Muscle of leg (tissue), 11 donors: ENCODE data around the gene SPTBN4. TPM values are rescaled to one million over a fixed set of nuclear protein-coding genes. Genes with fewer than 3 reads are reported as not detected.

Source experiments
- DNase-seq: peaks from one replicate; pipeline ENCODE4 v3.0.0; 2013
- H3K27ac ChIP-seq: one replicate; pipeline ENCODE4 v1.5.1; 2013; ENCODE audit warnings: mild to moderate bottlenecking, low read length, control low read depth
- H3K27me3 ChIP-seq: one replicate; pipeline ENCODE4 v1.6.1; 2013; ENCODE audit warnings: low read length; ENCODE audit not compliant: control insufficient read depth, insufficient read depth
- H3K36me3 ChIP-seq: one replicate; pipeline ENCODE4 v1.6.1; 2013; ENCODE audit warnings: low read length; ENCODE audit not compliant: control insufficient read depth, insufficient read depth
- H3K4me1 ChIP-seq: one replicate; pipeline ENCODE4 v1.6.1; 2013; ENCODE audit warnings: low read length; ENCODE audit not compliant: control insufficient read depth, insufficient read depth
- H3K4me3 ChIP-seq: one replicate; pipeline ENCODE4 v1.5.1; 2013; ENCODE audit warnings: low read length, control low read depth
- H3K9me3 ChIP-seq: replicated peaks from 2 replicates; pipeline ENCODE4 v1.6.1; 2013; ENCODE audit warnings: low read depth, low read length; ENCODE audit not compliant: control insufficient read depth
- WGBS: methylation state at CpG from one replicate; pipeline ENCODE4 v1.1.5; 2013; ENCODE audit warnings: missing lambda C conversion rate; ENCODE audit not compliant: insufficient coverage; 5-methylcytosine and 5-hydroxymethylcytosine counted together
- polyA plus RNA-seq, 8 donors: library from polyadenylated mRNA; unstranded; fragments of 120-200 nt; gene quantifications; one replicate each; pipeline versions ENCODE4 v1.2.1 to v1.2.3, GENCODE V29; 2013; ENCODE audit warnings: inconsistent platforms in 1 of 8, low replicate concordance in 1 of 8; ENCODE audit not compliant: insufficient read length in 8 of 8, insufficient read depth in 1 of 8
- total RNA-seq: library from RNA; stranded (reverse); fragments of 120-200 nt; gene quantifications from one replicate; pipeline ENCODE4 v1.2.4, GENCODE V29; 2013

Gene SPTBN4
- total and polyA plus RNA-seq, 9 donors, result 0.23 to 0.73 (median 0.43) TPM

DNA sequence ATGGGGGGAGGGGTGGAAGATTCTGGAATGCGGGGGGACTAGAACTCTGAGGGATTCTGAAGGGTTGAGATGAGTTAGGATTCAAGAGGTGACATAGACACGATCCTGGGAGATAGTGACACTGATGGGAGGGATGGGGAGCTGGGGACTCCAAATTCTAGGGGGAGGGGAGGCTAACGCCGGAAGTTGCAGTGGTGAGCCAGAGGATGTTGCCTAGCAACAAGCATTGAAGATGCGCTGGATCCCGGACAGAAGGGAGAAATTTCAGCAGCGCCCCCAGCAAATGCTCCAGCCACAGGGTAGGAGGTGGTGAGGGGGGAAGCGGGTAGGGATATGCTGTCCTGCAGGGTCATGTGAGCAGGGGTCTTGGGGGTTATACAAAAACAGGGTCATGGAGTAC is 127.5 kb downstream of the SPTBN4 start:
- H3K27me3 ChIP-seq, result peaks cover 32% of the 10 kb centered on the region
- no peaks in the 10 kb centered on the region for H3K9me3 ChIP-seq
- WGBS, result 30% methylated on average over 8 of the region's 8 CpGs
- no peak overlapping the region for H3K27ac ChIP-seq
- DNase-seq, result no peak
- H3K4me1 ChIP-seq, result peaks cover 25% of the 10 kb centered on the region
- no peak overlapping the region for H3K4me3 ChIP-seq
- H3K36me3 ChIP-seq, result no peaks in the 10 kb centered on the region

DNA sequence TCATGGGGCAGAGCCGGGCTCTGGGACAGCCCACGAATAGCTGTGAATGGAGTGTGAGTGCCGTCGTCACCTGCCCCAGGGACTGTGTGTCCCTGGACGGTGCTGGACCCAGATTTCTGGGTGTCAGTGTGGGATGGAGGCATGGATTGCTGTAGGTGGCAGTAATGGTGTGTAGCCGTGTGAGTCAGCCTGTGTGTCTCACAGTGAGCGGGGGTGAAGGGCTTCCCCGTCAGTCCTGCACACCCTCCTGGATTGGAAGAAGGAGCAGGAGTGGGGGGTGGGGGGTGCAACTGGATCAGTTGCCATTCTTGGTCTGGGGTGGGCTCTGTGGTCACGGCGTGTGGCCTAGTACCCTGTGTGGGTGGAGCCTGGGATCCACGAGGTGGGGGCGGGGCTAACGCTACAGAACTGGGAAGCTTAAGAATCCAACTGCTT is 127.9 kb downstream of the SPTBN4 start:
- no peak for DNase-seq
- 22% methylated on average over 13 of the region's 13 CpGs for WGBS
- Histone ChIP-seq H3K36me3 (no peaks in the 10 kb centered on the region), H3K9me3 (no peaks in the 10 kb centered on the region), H3K4me1 (peaks cover 29% of the 10 kb centered on the region), H3K27ac (no peak overlapping the region), H3K4me3 (no peak overlapping the region), H3K27me3 (peaks cover 36% of the 10 kb centered on the region)

DNA sequence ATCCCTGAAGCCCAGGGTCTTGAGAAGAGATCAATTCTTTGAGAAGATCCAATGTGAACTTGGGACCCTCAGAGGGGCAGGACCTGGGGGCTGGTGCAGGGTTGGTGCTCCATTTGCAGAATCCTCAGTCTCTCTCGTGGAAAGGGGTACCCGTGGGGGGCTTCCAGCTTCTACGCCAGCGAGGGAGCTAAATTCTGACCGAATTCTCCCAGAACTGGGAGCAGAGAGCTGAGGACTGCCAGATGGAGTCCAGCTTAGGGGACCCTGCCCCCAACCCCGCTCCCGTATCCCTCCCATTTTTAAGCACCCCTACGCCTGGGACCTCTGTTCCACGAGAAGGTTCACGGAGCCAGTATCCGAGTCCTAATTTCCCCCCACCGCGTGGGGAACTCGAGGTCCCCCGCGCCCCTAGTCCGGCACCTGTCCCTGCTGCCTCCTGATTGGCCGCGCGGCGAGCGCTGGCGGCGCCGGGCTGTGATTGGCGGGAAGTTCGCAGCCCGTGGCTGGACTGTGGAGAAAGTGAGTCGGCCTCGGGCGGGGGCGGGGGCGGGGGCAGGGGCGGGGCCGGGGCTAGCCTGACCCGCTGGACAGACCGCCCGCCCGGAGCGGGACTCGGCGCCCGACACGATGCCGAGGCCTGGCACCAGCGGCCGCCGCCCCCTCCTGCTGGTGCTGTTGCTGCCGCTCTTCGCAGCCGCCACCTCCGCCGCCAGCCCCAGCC is 130.0 kb downstream of the SPTBN4 start:
- peaks cover 53% of the 10 kb centered on the region for H3K27me3 ChIP-seq
- peak; percentile 84 for DNase-seq

DNA sequence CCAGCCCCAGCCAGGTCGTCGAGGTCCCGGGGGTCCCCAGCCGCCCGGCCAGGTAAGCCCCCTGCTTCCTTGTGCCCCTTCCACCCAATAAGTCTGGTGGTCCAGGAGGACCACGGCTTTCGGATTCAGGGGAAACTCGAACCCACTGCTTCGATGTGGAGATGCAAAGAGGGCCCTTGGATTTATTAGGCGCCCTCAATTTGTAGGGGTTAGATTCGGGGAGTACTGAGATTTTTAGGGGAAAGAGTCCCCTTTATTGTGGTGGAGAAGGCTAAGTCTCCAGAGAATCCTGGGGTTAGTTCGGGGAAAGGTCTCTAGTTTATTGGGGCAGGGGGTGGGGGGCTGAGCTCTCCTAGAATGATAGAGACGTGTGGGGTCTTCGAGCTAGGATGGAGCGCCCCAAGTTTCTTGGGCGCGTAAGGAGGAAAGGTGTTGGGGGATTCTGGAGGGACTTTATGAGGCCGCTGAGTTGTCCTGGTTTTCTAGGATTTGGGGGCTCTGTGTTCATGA is 130.6 kb downstream of the SPTBN4 start:
- Histone ChIP-seq H3K9me3 (no peaks in the 10 kb centered on the region), H3K4me1 (peaks cover 51% of the 10 kb centered on the region), H3K27me3 (peaks cover 57% of the 10 kb centered on the region), H3K27ac (peak overlapping the region; percentile 79), H3K4me3 (peak overlapping the region; percentile 41), H3K36me3 (no peaks in the 10 kb centered on the region)
- 4% methylated on average over 17 of the region's 18 CpGs for WGBS
- DNase-seq, result no peak

More for the DNA sequence above, 130.0 kb downstream of the SPTBN4 start:
- no peaks in the 10 kb centered on the region for H3K9me3 ChIP-seq
- H3K4me1 ChIP-seq, result peaks cover 45% of the 10 kb centered on the region
- H3K36me3 ChIP-seq, result no peaks in the 10 kb centered on the region
- 4% methylated on average over 41 of the region's 53 CpGs for WGBS
- peak overlapping the region; percentile 79 for H3K27ac ChIP-seq
- peak overlapping the region; percentile 41 for H3K4me3 ChIP-seq

DNA sequence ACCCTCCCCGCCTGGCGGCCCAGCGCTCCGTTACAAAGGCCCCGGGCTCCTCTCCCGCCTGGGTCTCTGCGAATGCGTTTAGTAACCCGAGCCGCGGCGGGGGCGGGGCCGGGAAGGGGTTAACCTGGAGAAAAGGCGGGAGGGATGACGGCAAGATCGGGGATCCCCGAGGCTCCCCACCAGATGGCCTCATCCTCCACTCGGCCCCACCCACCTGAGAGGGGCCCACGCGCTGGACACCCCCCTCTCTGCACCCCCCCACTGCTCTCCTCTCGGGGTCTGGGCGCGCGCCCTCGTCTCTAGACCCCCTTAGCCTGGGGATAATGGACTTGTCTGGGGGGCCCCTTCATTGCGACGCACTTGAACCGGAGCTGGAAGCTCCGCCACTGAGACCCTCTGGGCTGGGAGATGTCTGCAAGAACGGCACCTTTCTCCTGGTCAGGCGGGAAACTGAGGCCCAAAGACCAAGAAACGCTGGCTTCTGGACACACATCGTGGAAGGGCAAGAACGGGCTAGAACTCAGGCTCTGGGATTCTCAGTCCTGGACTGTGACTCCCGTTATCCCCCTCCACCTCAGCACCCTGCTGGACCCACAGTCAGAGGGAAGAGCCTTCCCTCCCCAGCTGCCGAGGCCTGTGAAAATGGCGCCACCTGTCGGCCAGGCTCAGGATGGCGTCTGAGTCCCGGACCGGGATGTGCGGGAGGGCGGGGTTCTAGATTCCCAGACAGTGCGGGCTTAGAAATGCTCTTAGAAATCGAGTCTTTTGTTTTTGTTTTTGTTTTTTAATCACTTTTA is 131.5 kb downstream of the SPTBN4 start:
- H3K9me3 ChIP-seq, result no peaks in the 10 kb centered on the region
- H3K27ac ChIP-seq, result peak overlapping the region; percentile 86
- DNase-seq, result peak; percentile 96
- WGBS, result 0% methylated on average over 10 of the region's 46 CpGs
- H3K27me3 ChIP-seq, result peaks cover 62% of the 10 kb centered on the region
- peaks cover 61% of the 10 kb centered on the region for H3K4me1 ChIP-seq
- H3K4me3 ChIP-seq, result peak overlapping the region; percentile 36
- H3K36me3 ChIP-seq, result no peaks in the 10 kb centered on the region

DNA sequence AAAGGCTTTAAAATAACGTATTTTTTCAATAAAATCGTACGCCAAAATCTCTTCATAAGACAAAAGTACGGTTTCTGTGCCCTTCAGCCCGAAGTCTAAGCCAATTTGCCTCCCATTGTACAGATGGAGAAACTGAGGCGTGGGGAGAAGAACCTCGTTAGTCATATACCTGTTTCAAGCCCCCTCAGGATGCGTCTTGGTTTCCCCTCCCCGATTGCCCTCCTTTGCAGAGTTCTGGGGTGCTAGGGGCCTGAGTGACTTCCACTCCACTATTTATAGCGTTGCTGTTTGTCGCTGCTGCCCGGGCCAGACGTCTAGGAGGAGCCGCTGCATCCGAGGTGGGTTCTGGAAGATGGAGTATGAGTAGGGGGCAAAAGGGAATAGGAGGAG is 132.1 kb downstream of the SPTBN4 start:
- peaks cover 66% of the 10 kb centered on the region for H3K4me1 ChIP-seq
- H3K9me3 ChIP-seq, result no peaks in the 10 kb centered on the region
- peak overlapping the region; percentile 11 for H3K27ac ChIP-seq
- H3K36me3 ChIP-seq, result no peaks in the 10 kb centered on the region
- H3K27me3 ChIP-seq, result peaks cover 63% of the 10 kb centered on the region
- DNase-seq, result no peak
- H3K4me3 ChIP-seq, result no peak overlapping the region
- 4% methylated on average over 4 of the region's 15 CpGs for WGBS

DNA sequence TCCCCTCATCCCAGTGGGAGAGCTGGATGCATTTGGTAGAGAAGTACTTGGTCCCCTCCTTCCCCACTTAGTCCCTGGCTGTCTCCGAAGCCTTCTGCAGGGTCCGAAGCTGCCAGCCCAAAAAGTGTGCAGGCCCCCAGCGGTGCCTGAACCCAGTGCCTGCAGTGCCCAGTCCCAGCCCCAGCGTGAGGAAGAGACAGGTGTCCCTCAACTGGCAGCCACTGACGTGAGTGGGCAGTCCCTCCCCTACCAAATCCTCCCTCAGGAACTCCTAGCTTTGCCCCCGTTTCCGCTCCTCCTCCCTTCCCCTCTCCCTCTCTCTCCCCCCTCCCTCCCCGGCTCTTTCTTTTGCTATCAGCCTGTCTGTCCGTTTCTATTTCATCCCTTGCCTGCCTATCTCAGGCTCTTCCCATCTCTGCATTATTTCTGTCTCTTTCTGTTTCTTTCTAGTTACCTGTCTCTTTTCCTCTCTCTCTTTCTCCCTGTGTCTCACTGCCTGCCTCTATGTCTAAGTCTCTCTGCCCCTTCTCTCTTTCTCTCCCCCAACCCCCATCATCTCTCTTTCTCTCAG is 132.6 kb downstream of the SPTBN4 start:
- Histone ChIP-seq H3K27ac (peak overlapping the region; percentile 76), H3K4me1 (peaks cover 71% of the 10 kb centered on the region), H3K36me3 (no peaks in the 10 kb centered on the region), H3K9me3 (no peaks in the 10 kb centered on the region), H3K4me3 (no peak overlapping the region), H3K27me3 (peaks cover 64% of the 10 kb centered on the region)
- DNase-seq, result peak; percentile 57
- whole genome bisulfite sequencing, result 19% methylated on average over 9 of the region's 9 CpGs

DNA sequence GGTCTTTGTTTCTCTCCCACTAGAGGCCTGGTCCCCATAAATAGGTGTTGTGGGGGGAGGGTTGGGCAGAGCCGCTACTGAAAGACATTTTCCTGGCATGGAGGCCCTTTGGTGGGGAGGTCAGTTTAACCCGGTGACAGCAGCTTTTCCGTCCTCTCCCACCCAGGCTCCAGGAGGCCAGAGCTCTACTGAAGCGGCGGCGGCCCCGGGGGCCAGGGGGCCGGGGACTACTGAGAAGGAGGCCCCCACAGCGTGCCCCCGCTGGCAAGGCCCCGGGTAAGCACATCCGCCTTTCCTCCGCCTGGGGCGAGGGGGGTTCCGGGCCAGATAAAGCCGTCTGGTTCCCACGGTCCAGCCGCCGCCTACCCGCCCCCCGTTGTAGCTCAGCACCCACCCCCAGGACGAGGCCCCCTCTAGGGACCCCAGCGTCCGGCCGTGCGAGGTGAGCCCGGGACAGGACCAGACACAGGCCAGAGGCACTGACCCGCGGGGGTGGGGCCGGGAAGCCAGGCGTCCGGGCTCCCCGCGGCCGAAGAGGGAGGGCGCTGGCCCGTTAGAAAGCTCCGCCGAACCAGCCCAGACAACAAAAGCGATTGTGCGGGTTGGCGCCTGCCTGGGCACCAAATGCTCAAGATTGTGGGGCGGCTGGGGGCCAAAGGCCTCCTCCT is 133.2 kb downstream of the SPTBN4 start:
- Histone ChIP-seq H3K4me1 (peaks cover 78% of the 10 kb centered on the region), H3K36me3 (no peaks in the 10 kb centered on the region), H3K9me3 (no peaks in the 10 kb centered on the region), H3K4me3 (no peak overlapping the region), H3K27me3 (peaks cover 69% of the 10 kb centered on the region), H3K27ac (peak overlapping the region; percentile 76)
- peak; percentile 54 for DNase-seq
- 10% methylated on average over 37 of the region's 43 CpGs for WGBS

DNA sequence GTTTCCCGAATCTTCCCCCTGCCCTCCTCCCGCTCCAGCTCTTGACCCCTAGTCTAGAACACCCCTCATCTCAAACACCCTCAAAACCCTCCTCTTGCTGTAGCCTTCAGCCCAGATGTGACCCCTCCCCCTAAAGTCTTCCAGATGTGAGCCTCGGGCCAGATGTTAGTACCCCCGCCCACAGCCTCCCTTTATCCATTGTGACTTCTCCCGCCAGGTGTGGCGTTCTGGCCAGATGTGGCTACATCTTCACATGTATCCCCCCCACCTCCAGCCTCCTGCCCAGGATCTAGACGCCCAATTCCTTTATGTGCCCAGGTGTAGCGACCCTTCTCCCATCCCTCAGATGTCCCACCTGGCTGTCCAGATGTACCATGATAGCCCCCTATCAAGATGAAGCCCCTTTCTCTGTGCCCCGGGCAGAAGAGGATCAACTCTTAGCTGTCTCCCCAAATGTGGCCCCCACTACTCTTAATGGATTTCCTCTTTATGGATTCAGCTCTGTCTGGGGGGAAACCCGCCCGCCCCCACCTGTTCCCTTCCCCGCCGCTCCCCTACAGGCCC is 133.9 kb downstream of the SPTBN4 start:
- Histone ChIP-seq H3K9me3 (no peaks in the 10 kb centered on the region), H3K36me3 (no peaks in the 10 kb centered on the region), H3K4me1 (peaks cover 84% of the 10 kb centered on the region), H3K27ac (peak overlapping the region; percentile 76), H3K27me3 (peaks cover 72% of the 10 kb centered on the region), H3K4me3 (no peak overlapping the region)
- DNase-seq, result peak; percentile 83
- 20% methylated on average over 9 of the region's 13 CpGs for WGBS
